Ishikawa (cell line): ENCODE measurements around the gene SCFD2.

Experiments
- CEBPB ChIP-seq: IDR thresholded peaks from 2 replicates; pipeline ENCODE4 v1.6.1; 2012
- EGR1 ChIP-seq: IDR thresholded peaks from 2 replicates; pipeline ENCODE4 v1.6.1; 2012
- EP300 ChIP-seq: IDR thresholded peaks from 2 replicates; pipeline ENCODE4 v1.6.1; 2012; ENCODE audit warnings: borderline replicate concordance
- FOXM1 ChIP-seq: IDR thresholded peaks from 2 replicates; pipeline ENCODE4 v1.6.1; 2012; ENCODE audit warnings: low read depth, borderline replicate concordance
- MAX ChIP-seq: IDR thresholded peaks from 2 replicates; pipeline ENCODE4 v1.6.1; 2012
- RAD21 ChIP-seq: IDR thresholded peaks from 2 replicates; pipeline ENCODE4 v1.6.1; 2012; ENCODE audit warnings: low read depth
- REST ChIP-seq: IDR thresholded peaks from 2 replicates; pipeline ENCODE4 v1.6.1; 2012; ENCODE audit warnings: low read depth, mild to moderate bottlenecking
- TCF12 ChIP-seq: IDR thresholded peaks from 2 replicates; pipeline ENCODE4 v1.6.1; 2012; ENCODE audit warnings: low read depth
- TEAD4 ChIP-seq: IDR thresholded peaks from 2 replicates; pipeline ENCODE4 v1.6.1; 2012
- YY1 ChIP-seq: IDR thresholded peaks from 2 replicates; pipeline ENCODE4 v1.6.1; 2012; ENCODE audit warnings: low read depth

- no peak for TF ChIP-seq TCF12
- TF ChIP-seq EP300, result no peak
- TF ChIP-seq MAX, result no peak
- no peak for TF ChIP-seq REST
- TF ChIP-seq EGR1, result no peak
- no peak for TF ChIP-seq FOXM1
- no peak for TF ChIP-seq RAD21
- no peak for TF ChIP-seq TEAD4
- no peak for TF ChIP-seq CEBPB
- TF ChIP-seq YY1, result no peak
These were observed 526.9 kb downstream of the SCFD2 start for GRCh38 chr4:52838729-52839586.
